Measurements from ENCODE around the gene DENND1A. TPM values are rescaled to one million over a fixed set of nuclear protein-coding genes. Genes with fewer than 3 reads are reported as not detected.

Gene DENND1A
- total RNA-seq, 1 experiment from 2014 or later: 50.1 TPM

DNA sequence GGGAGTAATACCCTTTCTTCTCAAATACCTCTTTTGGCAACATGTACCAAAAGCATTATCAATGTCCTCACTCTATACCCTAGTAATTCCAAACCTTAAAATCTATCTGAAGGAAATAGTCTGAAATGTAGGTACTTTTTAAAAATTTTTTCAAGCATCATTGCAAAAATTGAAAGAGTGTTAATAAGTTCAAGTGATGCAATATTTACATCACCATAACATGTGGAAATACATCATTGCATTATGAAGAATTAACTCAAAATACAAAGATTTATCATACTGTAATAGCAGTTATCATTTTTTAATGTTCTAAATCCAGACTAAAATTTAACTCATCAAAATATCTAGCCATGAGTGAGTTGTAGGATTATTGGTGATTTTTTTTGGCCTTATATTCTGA is 123.1 kb downstream of the DENND1A start:
- Histone ChIP-seq H3K9me2 (replicated peaks; ENCODE audit: insufficient read depth, low read length) (no peaks in the 10 kb centered on the region), H2AFZ (ENCODE audit: low read length) (no peak overlapping the region), H3K27ac (ENCODE audit: low read length) (no peak overlapping the region), H3K9me3 (ENCODE audit: low read length) (no peaks in the 10 kb centered on the region), H3K4me1 (ENCODE audit: low read length) (no peaks in the 10 kb centered on the region), H3K36me3 (ENCODE audit: insufficient read depth, low read length) (no peaks in the 10 kb centered on the region), H3K79me2 (ENCODE audit: low read length) (no peaks in the 10 kb centered on the region), H4K20me1 (ENCODE audit: insufficient read depth, low read depth, low read length) (peaks cover 40% of the 10 kb centered on the region), H3K27me3 (ENCODE audit: low read length) (no peaks in the 10 kb centered on the region), H3K4me2 (ENCODE audit: low read depth, low read length, poor library complexity, severe bottlenecking) (no peak overlapping the region), H3K4me3 (ENCODE audit: low read length) (no peak overlapping the region), H3K9ac (ENCODE audit: low read length) (no peak overlapping the region)
- DNase-seq: peak; percentile 10

DNA sequence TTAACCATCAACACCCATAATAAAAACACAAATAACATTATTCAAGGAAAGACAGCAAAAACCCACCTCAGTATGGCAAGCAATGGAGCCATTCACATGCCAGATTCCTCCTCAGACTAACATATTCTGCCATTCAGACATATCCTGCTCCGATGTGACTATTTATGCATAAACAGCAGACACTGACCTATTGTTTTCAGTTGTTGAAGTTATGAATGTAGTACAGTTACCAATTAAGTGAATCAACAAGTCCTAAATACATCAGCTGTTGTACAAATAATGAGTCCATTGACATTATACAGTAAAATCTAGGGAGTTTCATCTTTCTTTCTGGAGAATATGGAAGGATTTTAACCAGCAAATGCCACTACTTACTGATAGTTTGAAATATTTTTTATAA is 131.7 kb downstream of the DENND1A start:
- Histone ChIP-seq H3K9me3 (ENCODE audit: low read length) (no peaks in the 10 kb centered on the region), H3K9ac (ENCODE audit: low read length) (no peak overlapping the region), H3K27me3 (ENCODE audit: low read length) (no peaks in the 10 kb centered on the region), H2AFZ (ENCODE audit: low read length) (no peak overlapping the region), H3K79me2 (ENCODE audit: low read length) (no peaks in the 10 kb centered on the region; the same call in 1 of the 2 replicates), H3K4me2 (ENCODE audit: low read depth, low read length, poor library complexity, severe bottlenecking) (no peak overlapping the region), H4K20me1 (ENCODE audit: insufficient read depth, low read depth, low read length) (peaks cover 70% of the 10 kb centered on the region), H3K4me3 (ENCODE audit: low read length) (no peak overlapping the region), H3K36me3 (ENCODE audit: insufficient read depth, low read length) (no peaks in the 10 kb centered on the region), H3K9me2 (replicated peaks; ENCODE audit: insufficient read depth, low read length) (no peaks in the 10 kb centered on the region), H3K4me1 (ENCODE audit: low read length) (no peaks in the 10 kb centered on the region), H3K27ac (ENCODE audit: low read length) (no peak overlapping the region)
- DNase-seq: peak; percentile 22

DNA sequence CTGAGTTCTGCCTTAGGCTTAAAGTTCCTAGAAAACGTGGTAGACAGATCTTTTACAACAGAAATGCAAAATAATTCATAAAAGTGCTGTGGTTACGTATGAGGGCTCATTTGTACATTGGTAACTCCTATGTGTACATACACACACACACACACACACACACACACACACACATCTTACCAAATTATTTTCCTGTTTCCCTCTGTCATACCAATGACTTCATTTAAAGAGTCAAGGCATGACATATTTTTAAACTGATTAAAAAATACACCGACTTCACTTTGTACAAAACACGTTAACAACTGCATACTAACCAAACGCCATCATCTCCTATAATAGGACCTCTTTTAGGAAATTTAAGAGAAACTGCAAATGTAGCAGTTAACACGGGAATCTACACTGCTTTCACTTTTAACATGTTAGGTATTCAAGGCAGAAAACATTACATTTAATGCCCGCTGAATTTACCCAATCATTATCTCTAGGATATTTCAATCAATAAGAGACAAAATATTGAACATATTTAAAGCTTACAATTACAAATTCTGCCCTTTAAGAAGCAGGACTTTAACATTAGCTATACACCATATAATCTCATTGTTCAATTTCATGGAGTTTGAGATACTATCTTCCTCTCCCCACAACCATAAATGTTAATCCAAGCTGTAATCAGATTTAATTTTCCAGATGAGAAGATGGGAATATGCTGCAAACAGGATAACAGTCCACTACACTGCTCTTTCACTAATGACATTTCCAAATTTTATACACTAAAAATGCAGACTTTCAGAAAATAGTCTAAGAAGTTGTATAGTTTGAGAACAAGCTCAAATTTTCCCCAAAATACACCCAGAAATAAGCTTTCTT is 133.1 kb downstream of the DENND1A start:
- no peaks in the 10 kb centered on the region for H3K27me3 ChIP-seq (ENCODE audit: low read length)
- peak; percentile 31 for DNase-seq
- no peak overlapping the region for H2AFZ ChIP-seq (ENCODE audit: low read length)
- peaks cover 64% of the 10 kb centered on the region for H4K20me1 ChIP-seq (ENCODE audit: insufficient read depth, low read depth, low read length)
- no peaks in the 10 kb centered on the region for H3K9me3 ChIP-seq (ENCODE audit: low read length)
- no peak overlapping the region for H3K4me2 ChIP-seq (ENCODE audit: low read depth, low read length, poor library complexity, severe bottlenecking)
- no peaks in the 10 kb centered on the region for H3K36me3 ChIP-seq (ENCODE audit: insufficient read depth, low read length)
- H3K4me3 ChIP-seq (ENCODE audit: low read length): no peak overlapping the region
- no peaks in the 10 kb centered on the region for H3K9me2 ChIP-seq (replicated peaks; ENCODE audit: insufficient read depth, low read length)
- no peaks in the 10 kb centered on the region; the same call in 1 of the 2 replicates for H3K79me2 ChIP-seq (ENCODE audit: low read length)
- H3K9ac ChIP-seq (ENCODE audit: low read length): no peak overlapping the region
- no peaks in the 10 kb centered on the region for H3K4me1 ChIP-seq (ENCODE audit: low read length)
- no peak overlapping the region for H3K27ac ChIP-seq (ENCODE audit: low read length)

DNA sequence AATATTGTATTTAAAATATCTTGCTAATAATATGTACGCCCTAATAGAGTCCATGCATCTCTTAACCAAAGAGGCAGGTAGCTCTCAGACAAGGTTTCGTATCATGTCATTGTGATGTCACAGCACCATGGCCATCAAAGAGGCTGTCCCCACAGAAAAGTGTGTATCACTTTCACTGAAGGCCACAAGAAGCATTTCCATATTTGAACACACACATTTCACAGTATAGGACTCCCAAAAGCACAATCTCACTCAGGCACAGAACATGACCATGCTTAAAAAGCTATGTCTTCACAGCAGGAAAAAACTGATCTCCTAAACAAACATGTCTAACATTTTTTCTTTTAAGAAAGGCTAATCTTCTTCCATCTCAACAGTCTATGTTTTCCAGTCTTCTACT is 133.8 kb downstream of the DENND1A start:
- H3K27ac ChIP-seq (ENCODE audit: low read length): no peak overlapping the region
- no peaks in the 10 kb centered on the region for H3K9me2 ChIP-seq (replicated peaks; ENCODE audit: insufficient read depth, low read length)
- H3K4me2 ChIP-seq (ENCODE audit: low read depth, low read length, poor library complexity, severe bottlenecking): no peak overlapping the region
- no peak overlapping the region for H3K9ac ChIP-seq (ENCODE audit: low read length)
- H4K20me1 ChIP-seq (ENCODE audit: insufficient read depth, low read depth, low read length): peaks cover 56% of the 10 kb centered on the region
- H3K27me3 ChIP-seq (ENCODE audit: low read length): no peaks in the 10 kb centered on the region
- no peak overlapping the region for H3K4me3 ChIP-seq (ENCODE audit: low read length)
- H3K79me2 ChIP-seq (ENCODE audit: low read length): no peaks in the 10 kb centered on the region; the same call in 1 of the 2 replicates
- H3K36me3 ChIP-seq (ENCODE audit: insufficient read depth, low read length): no peaks in the 10 kb centered on the region
- no peaks in the 10 kb centered on the region for H3K4me1 ChIP-seq (ENCODE audit: low read length)
- DNase-seq: no peak
- H3K9me3 ChIP-seq (ENCODE audit: low read length): no peaks in the 10 kb centered on the region
- H2AFZ ChIP-seq (ENCODE audit: low read length): no peak overlapping the region

DNA sequence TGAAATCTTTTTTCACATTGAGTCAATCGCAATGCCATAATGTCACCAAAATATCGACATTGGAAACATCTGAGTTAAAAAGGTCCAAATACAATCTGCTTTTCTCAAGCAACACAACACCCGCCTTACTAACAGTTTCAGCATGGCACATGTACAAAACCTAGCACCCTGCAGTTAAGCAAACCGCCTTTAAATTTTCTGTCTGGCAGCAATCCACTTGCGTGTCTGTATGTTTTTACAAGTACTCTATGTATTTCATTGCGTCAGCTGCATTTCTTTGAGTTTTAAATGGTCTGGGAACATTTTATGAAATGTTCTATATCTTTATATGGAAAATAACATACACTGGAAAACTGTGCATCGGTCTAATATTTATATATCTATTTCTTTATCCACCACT is 134.6 kb downstream of the DENND1A start:
- Histone ChIP-seq H3K9me3 (ENCODE audit: low read length) (no peaks in the 10 kb centered on the region), H3K27me3 (ENCODE audit: low read length) (no peaks in the 10 kb centered on the region), H3K9ac (ENCODE audit: low read length) (no peak overlapping the region), H2AFZ (ENCODE audit: low read length) (no peak overlapping the region), H3K36me3 (ENCODE audit: insufficient read depth, low read length) (no peaks in the 10 kb centered on the region), H3K79me2 (ENCODE audit: low read length) (no peaks in the 10 kb centered on the region; the same call in 1 of the 2 replicates), H3K4me2 (ENCODE audit: low read depth, low read length, poor library complexity, severe bottlenecking) (no peak overlapping the region), H4K20me1 (ENCODE audit: insufficient read depth, low read depth, low read length) (peaks cover 54% of the 10 kb centered on the region), H3K4me3 (ENCODE audit: low read length) (no peak overlapping the region), H3K9me2 (replicated peaks; ENCODE audit: insufficient read depth, low read length) (no peaks in the 10 kb centered on the region), H3K4me1 (ENCODE audit: low read length) (no peaks in the 10 kb centered on the region), H3K27ac (ENCODE audit: low read length) (no peak overlapping the region)
- no peak for DNase-seq

DNA sequence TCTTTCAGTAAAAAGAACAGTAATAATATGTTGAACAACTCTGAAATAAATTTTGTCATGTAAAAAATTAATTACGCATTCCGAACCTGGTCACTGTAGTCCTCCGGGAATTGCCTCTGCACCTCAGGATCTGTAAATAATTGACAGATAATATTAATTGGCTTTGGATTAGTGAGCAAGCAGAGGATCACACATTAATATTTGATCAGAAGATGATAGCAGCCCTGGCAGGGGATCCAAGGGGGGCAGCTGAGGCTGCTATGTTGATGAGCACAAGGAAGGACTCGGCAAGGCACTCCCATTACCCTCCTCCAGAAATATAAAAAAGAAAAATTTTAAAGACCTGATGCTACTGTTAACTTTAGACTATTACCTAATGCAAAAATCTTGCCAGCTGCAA is 137.4 kb downstream of the DENND1A start:
- no peaks in the 10 kb centered on the region; the same call in 1 of the 2 replicates for H3K79me2 ChIP-seq (ENCODE audit: low read length)
- H4K20me1 ChIP-seq (ENCODE audit: insufficient read depth, low read depth, low read length): peaks cover 49% of the 10 kb centered on the region
- no peaks in the 10 kb centered on the region for H3K9me3 ChIP-seq (ENCODE audit: low read length)
- H3K4me2 ChIP-seq (ENCODE audit: low read depth, low read length, poor library complexity, severe bottlenecking): no peak overlapping the region
- H3K4me3 ChIP-seq (ENCODE audit: low read length): no peak overlapping the region
- no peak for DNase-seq
- no peak overlapping the region for H3K27ac ChIP-seq (ENCODE audit: low read length)
- no peaks in the 10 kb centered on the region for H3K9me2 ChIP-seq (replicated peaks; ENCODE audit: insufficient read depth, low read length)
- H3K4me1 ChIP-seq (ENCODE audit: low read length): no peaks in the 10 kb centered on the region
- H3K36me3 ChIP-seq (ENCODE audit: insufficient read depth, low read length): no peaks in the 10 kb centered on the region
- no peak overlapping the region for H2AFZ ChIP-seq (ENCODE audit: low read length)
- no peak overlapping the region for H3K9ac ChIP-seq (ENCODE audit: low read length)
- no peaks in the 10 kb centered on the region for H3K27me3 ChIP-seq (ENCODE audit: low read length)

DNA sequence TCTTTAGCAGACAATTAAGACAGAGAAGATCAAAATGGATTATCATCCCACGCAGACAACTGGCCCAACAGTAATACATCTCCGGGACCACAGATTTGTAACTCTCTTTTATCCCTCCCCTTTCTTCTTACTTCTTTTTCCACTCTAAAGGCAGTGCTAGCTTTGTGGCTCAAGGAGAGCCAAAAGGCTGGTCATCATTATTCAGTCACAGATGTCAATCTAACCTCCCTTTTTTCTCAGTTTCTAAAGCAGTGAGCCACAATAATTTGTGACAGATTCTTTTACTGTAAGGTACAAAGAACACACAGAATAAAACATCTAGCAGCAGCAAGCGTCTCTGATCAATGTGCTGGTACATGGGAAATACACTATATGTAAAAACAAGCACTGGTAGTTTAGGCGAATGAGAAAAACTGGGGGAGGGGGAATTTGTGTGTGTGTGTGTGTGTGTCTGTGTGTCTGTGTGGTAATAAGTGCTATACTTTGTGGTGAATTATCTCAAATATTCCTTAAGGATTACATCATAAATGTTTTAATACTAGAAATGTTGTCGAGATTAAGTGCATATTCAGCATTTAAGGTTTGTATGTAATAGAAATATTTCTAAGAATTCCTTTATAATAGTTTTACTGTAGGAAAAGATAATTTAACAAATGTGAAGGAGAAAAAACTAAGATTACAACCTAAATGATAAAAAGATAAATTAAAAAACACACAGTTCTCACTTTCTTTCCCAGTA is 140.2 kb downstream of the DENND1A start:
- no peaks in the 10 kb centered on the region for H3K36me3 ChIP-seq (ENCODE audit: insufficient read depth, low read length)
- no peak overlapping the region for H3K4me3 ChIP-seq (ENCODE audit: low read length)
- no peaks in the 10 kb centered on the region for H3K4me1 ChIP-seq (ENCODE audit: low read length)
- no peaks in the 10 kb centered on the region for H3K27me3 ChIP-seq (ENCODE audit: low read length)
- no peaks in the 10 kb centered on the region for H3K9me3 ChIP-seq (ENCODE audit: low read length)
- H3K9ac ChIP-seq (ENCODE audit: low read length): no peak overlapping the region
- no peak overlapping the region for H3K27ac ChIP-seq (ENCODE audit: low read length)
- no peaks in the 10 kb centered on the region for H3K9me2 ChIP-seq (replicated peaks; ENCODE audit: insufficient read depth, low read length)
- H2AFZ ChIP-seq (ENCODE audit: low read length): no peak overlapping the region
- peaks cover 38% of the 10 kb centered on the region for H4K20me1 ChIP-seq (ENCODE audit: insufficient read depth, low read depth, low read length)
- H3K79me2 ChIP-seq (ENCODE audit: low read length): no peaks in the 10 kb centered on the region; the same call in 1 of the 2 replicates
- H3K4me2 ChIP-seq (ENCODE audit: low read depth, low read length, poor library complexity, severe bottlenecking): no peak overlapping the region
- DNase-seq: no peak

DNA sequence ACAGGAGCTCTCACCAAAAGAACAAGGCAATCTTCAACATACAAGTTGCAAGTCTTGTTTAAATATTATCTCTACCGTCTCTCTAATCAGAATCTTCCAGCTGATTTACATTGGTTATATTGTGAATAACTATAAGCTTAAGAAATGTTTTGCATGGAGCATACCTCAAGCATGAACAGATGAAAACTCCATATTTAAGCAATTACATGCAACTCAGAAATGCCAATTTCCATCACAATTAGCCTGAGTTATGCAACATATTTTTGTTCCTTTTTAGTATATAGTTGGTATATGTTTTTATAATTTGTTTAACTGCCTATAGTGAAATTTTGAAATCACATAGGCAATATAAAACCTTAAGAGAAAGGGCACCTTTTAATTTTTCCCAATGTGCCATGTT is 142.5 kb downstream of the DENND1A start:
- Histone ChIP-seq H3K4me1 (ENCODE audit: low read length) (no peaks in the 10 kb centered on the region), H4K20me1 (ENCODE audit: insufficient read depth, low read depth, low read length) (peaks cover 30% of the 10 kb centered on the region)

More for the DNA sequence above, 142.5 kb downstream of the DENND1A start:
- Histone ChIP-seq H3K27me3 (ENCODE audit: low read length) (no peaks in the 10 kb centered on the region), H3K36me3 (ENCODE audit: insufficient read depth, low read length) (no peaks in the 10 kb centered on the region), H3K9me3 (ENCODE audit: low read length) (no peaks in the 10 kb centered on the region), H3K9me2 (replicated peaks; ENCODE audit: insufficient read depth, low read length) (no peaks in the 10 kb centered on the region), H2AFZ (ENCODE audit: low read length) (no peak overlapping the region), H3K9ac (ENCODE audit: low read length) (no peak overlapping the region), H3K27ac (ENCODE audit: low read length) (no peak overlapping the region), H3K4me3 (ENCODE audit: low read length) (no peak overlapping the region), H3K4me2 (ENCODE audit: low read depth, low read length, poor library complexity, severe bottlenecking) (no peak overlapping the region), H3K79me2 (ENCODE audit: low read length) (no peaks in the 10 kb centered on the region)
- DNase-seq: no peak

All from Karpas-422 (cell line).